Kidney (tissue), 14 donors: ENCODE results near the gene CTSC. TPM values are rescaled to one million over a fixed set of nuclear protein-coding genes. Genes with fewer than 3 reads are reported as not detected.

ENCODE experiments used
- DNase-seq, 5 donors: peaks; one replicate each; pipeline ENCODE4 v3.0.0-alpha.2; 2013 to 2020
- FAIRE-seq: peaks from 2 replicates; lab custom pipeline; 2012; peaks lifted over from hg19 to GRCh38; lab: Jason Lieb, UNC
- H3K27ac ChIP-seq, 2 donors: one replicate each; pipeline ENCODE4 v1.7.0; 2013; ENCODE audit warnings: low read depth in 2 of 2, low read length in 2 of 2, inconsistent platforms in 1 of 2
- H3K27me3 ChIP-seq: one replicate; pipeline ENCODE4 v1.7.1; 2013; ENCODE audit warnings: low read length, inconsistent platforms; ENCODE audit not compliant: control insufficient read depth, insufficient read depth
- H3K36me3 ChIP-seq, 3 donors: one replicate each; pipeline versions ENCODE4 v1.7.0 to v1.7.1; 2013; ENCODE audit warnings: low read length in 3 of 3, control low read depth in 1 of 3, inconsistent platforms in 1 of 3; ENCODE audit not compliant: insufficient read depth in 3 of 3, control insufficient read depth in 2 of 3
- H3K4me1 ChIP-seq, 3 donors: one replicate each; pipeline versions ENCODE4 v1.7.0 to v1.7.1; 2013; ENCODE audit warnings: low read length in 3 of 3, inconsistent platforms in 1 of 3, low read depth in 1 of 3; ENCODE audit not compliant: control insufficient read depth in 2 of 3, insufficient read depth in 2 of 3
- H3K4me3 ChIP-seq, 3 donors: one replicate each; pipeline versions ENCODE4 v1.7.0 to v1.8.1; 2013; ENCODE audit warnings: low read length in 3 of 3, control low read depth in 1 of 3, inconsistent platforms in 1 of 3
- H3K9ac ChIP-seq, 3 donors: one replicate each; pipeline versions ENCODE4 v1.7.0 to v1.7.1; 2013; ENCODE audit warnings: low read length in 3 of 3, control low read depth in 1 of 3, inconsistent platforms in 1 of 3
- H3K9me3 ChIP-seq, 3 donors: one replicate each; pipeline versions ENCODE4 v1.7.0 to v1.7.1; 2013; ENCODE audit warnings: low read length in 3 of 3, control low read depth in 1 of 3, inconsistent platforms in 1 of 3; ENCODE audit not compliant: control insufficient read depth in 2 of 3, insufficient read depth in 1 of 3
- intact Hi-C: fragments of 100-400 bp; cut with DNase I; formaldehyde crosslinking; loops from one replicate; pipeline ENCODE4 v1.11.1; 2022
- polyA plus RNA-seq: library from polyadenylated mRNA; stranded (reverse); fragments of 350-450 nt; fragmentation: Illumina TruSeq; extraction: RNeasy Lipid Tissue Mini Kit (QIAGEN cat#74804); gene quantifications from one replicate; pipeline ENCODE4 v1.2.3, GENCODE V29; 2014; ENCODE audit warnings: low read depth, low replicate concordance; ENCODE audit not compliant: insufficient read depth
- total RNA-seq: library from RNA; stranded (reverse); fragmentation: NEBNext Ultra II Directional; extraction: Animal tissue kit (Norgen Biotek cat#: 25700); gene quantifications from one replicate; pipeline ENCODE4 v1.2.1, GENCODE V29; 2021
- TF ChIP-seq, protein P1 (sequence below): IDR thresholded peaks from 3 replicates; pipeline ENCODE4 v1.5.1; 2012; ENCODE audit warnings: mild to moderate bottlenecking, moderate library complexity, borderline replicate concordance; ENCODE audit not compliant: insufficient read depth; ENCODE audit errors: extremely low read depth
- donor health status: control.
- donor health status: control.
- donor health status: control.
- donor health status: control.
- donor health status: control.
- donor health status: DM: yes; HTN: yes; CAD: no.
- donor health status: Normal renal cell carcinoma (clear cell type).

The CTSC gene
- total and polyA plus RNA-seq, 2 donors from 2014 or later: 187 to 191 TPM

DNA sequence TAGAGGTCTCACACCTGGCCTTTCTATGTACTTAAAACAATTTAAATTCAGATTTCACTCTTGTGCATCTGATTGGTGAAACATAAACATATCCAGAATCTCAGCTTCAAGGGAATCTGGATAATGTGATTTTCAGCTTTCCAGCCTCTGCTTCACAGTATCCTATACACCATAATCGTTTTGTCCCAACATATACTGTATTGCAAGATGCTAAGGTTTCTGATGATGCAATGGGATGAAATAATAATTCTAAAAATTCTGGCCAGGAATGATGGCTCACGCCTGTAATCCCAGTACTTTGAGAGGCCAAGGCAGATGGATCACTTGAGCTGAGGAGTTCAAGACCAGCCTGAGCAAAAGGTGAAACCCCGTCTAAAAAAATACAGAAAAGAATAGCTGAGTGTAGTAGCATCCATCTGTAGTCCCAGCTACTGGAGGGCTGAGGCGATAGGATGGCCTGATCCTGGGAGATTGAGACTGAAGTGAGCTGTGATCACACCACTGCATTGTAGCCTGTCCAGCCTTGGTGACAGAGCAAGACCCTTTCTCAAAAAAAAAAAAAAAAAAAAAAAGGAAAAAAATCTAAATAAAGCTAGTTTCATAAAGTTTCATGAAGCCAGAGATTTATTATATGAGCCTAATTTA lies 41.0 kb upstream of the CTSC start:
- DNase-seq (no peak), FAIRE-seq (no peak)
- no peaks in the 10 kb centered on the region for H3K27me3 ChIP-seq

DNA sequence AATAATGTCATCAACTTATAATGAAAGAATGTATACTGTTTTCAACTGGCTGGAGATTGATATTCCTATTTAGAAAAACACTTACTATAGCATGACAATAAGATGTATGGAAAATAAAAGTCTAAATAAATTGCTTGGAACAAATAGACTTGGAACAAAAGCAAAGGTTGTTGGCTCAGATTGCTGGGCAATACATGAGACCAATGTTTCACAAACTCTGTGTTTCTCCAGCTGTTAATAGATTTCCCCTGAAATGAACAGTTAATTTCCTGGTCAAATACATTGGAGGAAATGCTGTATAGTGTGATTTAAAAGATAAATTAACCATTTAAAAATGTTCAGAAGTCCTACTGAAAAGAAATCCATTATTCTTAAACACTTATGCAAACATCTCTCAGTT lies 40.1 kb upstream of the CTSC start:
- FAIRE-seq: no peak
- no peaks in the 10 kb centered on the region for H3K9me3 ChIP-seq
- no peak for DNase-seq

More for the DNA sequence above, 41.0 kb upstream of the CTSC start:
- Histone ChIP-seq H3K36me3 (no peaks in the 10 kb centered on the region), H3K9me3 (no peaks in the 10 kb centered on the region), H3K9ac (no peak overlapping the region), H3K4me3 (no peak overlapping the region), H3K4me1 (no peaks in the 10 kb centered on the region), H3K27ac (no peak overlapping the region)
- TF ChIP-seq, protein P1, sequence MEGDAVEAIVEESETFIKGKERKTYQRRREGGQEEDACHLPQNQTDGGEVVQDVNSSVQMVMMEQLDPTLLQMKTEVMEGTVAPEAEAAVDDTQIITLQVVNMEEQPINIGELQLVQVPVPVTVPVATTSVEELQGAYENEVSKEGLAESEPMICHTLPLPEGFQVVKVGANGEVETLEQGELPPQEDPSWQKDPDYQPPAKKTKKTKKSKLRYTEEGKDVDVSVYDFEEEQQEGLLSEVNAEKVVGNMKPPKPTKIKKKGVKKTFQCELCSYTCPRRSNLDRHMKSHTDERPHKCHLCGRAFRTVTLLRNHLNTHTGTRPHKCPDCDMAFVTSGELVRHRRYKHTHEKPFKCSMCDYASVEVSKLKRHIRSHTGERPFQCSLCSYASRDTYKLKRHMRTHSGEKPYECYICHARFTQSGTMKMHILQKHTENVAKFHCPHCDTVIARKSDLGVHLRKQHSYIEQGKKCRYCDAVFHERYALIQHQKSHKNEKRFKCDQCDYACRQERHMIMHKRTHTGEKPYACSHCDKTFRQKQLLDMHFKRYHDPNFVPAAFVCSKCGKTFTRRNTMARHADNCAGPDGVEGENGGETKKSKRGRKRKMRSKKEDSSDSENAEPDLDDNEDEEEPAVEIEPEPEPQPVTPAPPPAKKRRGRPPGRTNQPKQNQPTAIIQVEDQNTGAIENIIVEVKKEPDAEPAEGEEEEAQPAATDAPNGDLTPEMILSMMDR: no peak
- intact Hi-C loops: no loop called here

DNA sequence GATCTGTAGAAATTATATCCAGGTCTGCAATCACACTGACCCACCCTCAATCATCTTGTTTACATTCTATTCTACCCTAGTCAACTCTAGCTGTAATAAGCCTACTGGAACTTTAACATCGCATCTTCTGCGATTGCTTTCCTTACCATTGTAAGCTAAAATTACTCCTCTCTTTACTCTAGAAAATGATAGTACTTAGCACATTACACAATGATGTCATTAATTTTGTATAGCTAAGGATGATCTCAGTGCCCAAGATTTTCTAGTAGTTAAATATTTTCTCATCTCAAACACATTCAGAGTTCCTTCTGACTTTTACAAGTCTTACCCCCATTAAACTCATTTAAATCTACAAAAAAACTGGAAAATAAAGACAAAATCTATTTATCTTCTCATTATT lies 39.6 kb upstream of the CTSC start:
- TF ChIP-seq, protein P1: no peak
- H3K27ac ChIP-seq: peak overlapping the region in 1 of 2 donors; percentile 23
- no peak overlapping the region for H3K9ac ChIP-seq
- FAIRE-seq (peak; percentile 21), DNase-seq (no peak)
- H3K36me3 ChIP-seq: no peaks in the 10 kb centered on the region
- no peaks in the 10 kb centered on the region for H3K9me3 ChIP-seq
- no peaks in the 10 kb centered on the region for H3K27me3 ChIP-seq
- H3K4me1 ChIP-seq: no peaks in the 10 kb centered on the region
- H3K4me3 ChIP-seq: no peak overlapping the region
- intact Hi-C loops: no loop called here

More for the DNA sequence above, 40.1 kb upstream of the CTSC start:
- Histone ChIP-seq H3K27me3 (no peaks in the 10 kb centered on the region), H3K4me1 (no peaks in the 10 kb centered on the region), H3K36me3 (no peaks in the 10 kb centered on the region), H3K27ac (no peak overlapping the region), H3K9ac (no peak overlapping the region), H3K4me3 (no peak overlapping the region)
- intact Hi-C loops: no loop called here
- TF ChIP-seq, protein P1: no peak
